B cell (primary cell): ENCODE measurements around the gene TMEM109. TPM values are rescaled to one million over a fixed set of nuclear protein-coding genes. Genes with fewer than 3 reads are reported as not detected.

ENCODE experiments used
- ATAC-seq: fragments of 200-7000 bp; cut with Tn5 transposase; one replicate; pipeline ENCODE4 v1.10.0; 2021; ENCODE audit warnings: low read depth, mild to moderate bottlenecking, moderate number of reproducible peaks, moderate library complexity
- CTCF ChIA-PET: fragments of 350-600 bp; sonication (Branson Sonifier 250); formaldehyde crosslinking; loops from one replicate; lab custom pipeline; 2021; ENCODE audit warnings: antibody characterized with exemption, inconsistent platforms; lab: Charles Lee
- POLR2A ChIA-PET: fragments of 350-600 bp; sonication (Branson Sonifier 250); formaldehyde crosslinking; loops from one replicate; lab custom pipeline; 2021; ENCODE audit warnings: antibody characterized with exemption; lab: Charles Lee
- DNase-seq: peaks from one replicate; pipeline ENCODE4 v3.0.0; 2013
- H2AFZ ChIP-seq: 2 replicates; pipeline ENCODE4 v1.6.1; 2012; ENCODE audit warnings: mild to moderate bottlenecking, low read depth, low read length; ENCODE audit not compliant: insufficient read depth, poor library complexity, severe bottlenecking
- H3K27ac ChIP-seq, 2 donors: 1 replicate in 1 of 2; 2 replicates in 1 of 2; pipeline ENCODE4 v1.5.1; 2012 to 2013; ENCODE audit warnings: low read length in 2 of 2, mild to moderate bottlenecking in 2 of 2, moderate library complexity in 1 of 2
- H3K27me3 ChIP-seq, 4 experiments: fragments of 200-600 bp in 1 of 4; sonication (generic) in 1 of 4; replicated peaks in 1 of 4; 1 replicate in 2 of 4; 2 replicates in 2 of 4; pipeline versions ENCODE4 v1.6.1 to v1.7.0; 2013 to 2016; ENCODE audit warnings: low read length in 3 of 4, mild to moderate bottlenecking in 2 of 4, mixed read lengths in 1 of 4, moderate library complexity in 1 of 4; ENCODE audit not compliant: insufficient read depth in 4 of 4, control insufficient read depth in 3 of 4; ENCODE audit errors: control extremely low read depth in 1 of 4
- H3K36me3 ChIP-seq, 2 experiments: replicated peaks in 1 of 2; 1 replicate in 1 of 2; 2 replicates in 1 of 2; pipeline versions ENCODE4 v1.6.1 to v1.7.1; 2013; ENCODE audit warnings: low read length in 1 of 2; ENCODE audit not compliant: insufficient read depth in 2 of 2, control insufficient read depth in 1 of 2; ENCODE audit errors: control extremely low read depth in 1 of 2, extremely low read depth in 1 of 2
- H3K4me1 ChIP-seq, 2 donors: fragments of 200-600 bp in 1 of 2; sonication (generic) in 1 of 2; 1 replicate in 1 of 2; 2 replicates in 1 of 2; pipeline versions ENCODE4 v1.5.1 to v1.6.1; 2013 to 2017; ENCODE audit warnings: low read length in 2 of 2; ENCODE audit not compliant: control insufficient read depth in 2 of 2, insufficient read depth in 2 of 2
- H3K4me2 ChIP-seq: replicated peaks from 2 replicates; pipeline ENCODE3; 2012; ENCODE audit warnings: mild to moderate bottlenecking, low read depth, low read length; ENCODE audit not compliant: poor library complexity, severe bottlenecking
- H3K4me3 ChIP-seq, 5 experiments: fragments of 200-600 bp in 1 of 5; sonication (generic) in 1 of 5; 1 replicate in 3 of 5; 2 replicates in 2 of 5; pipeline versions ENCODE4 v1.5.1 to v1.7.0; 2011 to 2016; ENCODE audit warnings: low read length in 4 of 5, mild to moderate bottlenecking in 4 of 5, low read depth in 2 of 5, control low read depth in 1 of 5, moderate library complexity in 1 of 5; ENCODE audit not compliant: insufficient read depth in 1 of 5; ENCODE audit errors: control extremely low read depth in 1 of 5, extremely low read depth in 1 of 5
- H3K79me2 ChIP-seq: fragments of 200-600 bp; sonication (generic); one replicate; pipeline ENCODE4 v1.6.0; 2016; ENCODE audit warnings: low read length; ENCODE audit not compliant: control insufficient read depth, insufficient read depth
- H3K9ac ChIP-seq: fragments of 200-600 bp; sonication (generic); 2 replicates; pipeline ENCODE4 v1.6.1; 2017; ENCODE audit warnings: mild to moderate bottlenecking, low read length, moderate library complexity
- H3K9me3 ChIP-seq, 3 donors: one replicate each; pipeline versions ENCODE4 v1.6.1 to v1.7.1; 2013; ENCODE audit warnings: low read length in 2 of 3; ENCODE audit not compliant: control insufficient read depth in 2 of 3, insufficient read depth in 1 of 3; ENCODE audit errors: control extremely low read depth in 1 of 3
- H4K20me1 ChIP-seq: 2 replicates; pipeline ENCODE4 v1.6.0; 2012; ENCODE audit warnings: mild to moderate bottlenecking, low read length; ENCODE audit not compliant: insufficient read depth, control insufficient read depth, poor library complexity, severe bottlenecking
- H3K27ac Mint-ChIP-seq: one replicate; pipeline ENCODE4 v1.8.0; 2021; ENCODE audit warnings: mixed read lengths
- H3K27me3 Mint-ChIP-seq: one replicate; pipeline ENCODE4 v1.8.0; 2021; ENCODE audit warnings: mixed read lengths
- H3K4me1 Mint-ChIP-seq: one replicate; pipeline ENCODE4 v1.8.0; 2021; ENCODE audit warnings: mixed read lengths
- H3K4me3 Mint-ChIP-seq: one replicate; pipeline ENCODE4 v1.8.0; 2021; ENCODE audit warnings: mixed read lengths
- H3K9me3 Mint-ChIP-seq: one replicate; pipeline ENCODE4 v1.8.0; 2022; ENCODE audit warnings: mixed read lengths; ENCODE audit not compliant: insufficient read depth
- CTCF ChIP-seq: fragments of 200-600 bp; IDR thresholded peaks from one replicate; pipeline ENCODE4 v1.8.0; 2022; ENCODE audit warnings: antibody characterized with exemption, mild to moderate bottlenecking
- EZH2 ChIP-seq: IDR thresholded peaks from 2 replicates; pipeline ENCODE4 v1.6.1; 2012; ENCODE audit warnings: borderline replicate concordance, low read depth, mild to moderate bottlenecking, moderate library complexity, low read length; ENCODE audit not compliant: insufficient read depth, poor library complexity, severe bottlenecking
- WGBS: methylation state at CpG from one replicate; pipeline ENCODE4 v1.1.5; 2013; ENCODE audit warnings: missing lambda C conversion rate; ENCODE audit not compliant: insufficient coverage; 5-methylcytosine and 5-hydroxymethylcytosine counted together
- intact Hi-C: fragments of 100-400 bp; cut with micrococcal nuclease; formaldehyde crosslinking; loops from one replicate; pipeline ENCODE4 v1.10.0; 2022
- polyA plus RNA-seq: library from polyadenylated mRNA; depleted of rRNA; stranded (reverse); fragments of >200 nt; gene quantifications from 2 replicates; pipeline ENCODE4 v1.2.3, GENCODE V29; 2012
- total RNA-seq, 2 donors: library from RNA; stranded (reverse); fragments of 120-200 nt in 1 of 2; gene quantifications; 1 replicate in 1 of 2; 2 replicates in 1 of 2; pipeline versions ENCODE4 v1.2.3 to v1.2.4, GENCODE V29; 2013 to 2022

Gene TMEM109
- total and polyA plus RNA-seq, 2 donors (not counting 1 experiment from before 2014, with no cell fraction given): 32.0 to 99.4 TPM

DNA sequence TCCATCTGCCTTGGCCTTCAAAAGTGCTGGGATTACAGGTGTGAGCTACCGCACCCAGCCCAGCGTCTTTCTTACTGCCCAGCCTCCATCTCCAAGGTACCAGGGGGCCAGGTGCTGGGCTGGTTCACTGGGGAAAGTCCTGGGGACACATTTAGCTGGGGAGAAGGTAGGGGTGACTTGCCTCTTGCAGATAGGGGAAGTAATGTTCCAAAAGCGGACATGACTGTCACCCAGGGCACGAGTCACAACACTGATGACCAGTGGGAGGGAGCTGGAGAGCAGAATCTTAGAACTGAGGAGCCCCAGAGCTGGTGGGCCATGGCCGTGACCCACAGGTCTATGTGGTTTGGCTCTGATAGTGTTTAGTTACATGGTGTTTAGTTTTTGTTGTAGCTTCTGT is 40.5 kb downstream of the TMEM109 start:
- TF ChIP-seq CTCF: no peak
- no peak for TF ChIP-seq EZH2
- H4K20me1 ChIP-seq: peaks cover 11% of the 10 kb centered on the region
- ChIA-PET POLR2A (interaction anchor here (0.5 to 2.4 kb wide), 2 partner anchors 15 to 1286 kb away, joined by 3 to 13 read pairs; no protein-coding TSS in a partner anchor), CTCF (interaction anchor here (0.7 to 2.1 kb wide), 7 partner anchors 9 to 203 kb away, joined by 3 to 10 read pairs (median 4); no protein-coding TSS in a partner anchor)
- no peaks in the 10 kb centered on the region for H3K36me3 ChIP-seq
- peak; percentile 76 for DNase-seq
- no peaks in the 10 kb centered on the region for H3K9me3 ChIP-seq
- Mint-ChIP-seq H3K27ac (peak overlapping the region; percentile 62), H3K9me3 (no peaks in the 10 kb centered on the region), H3K4me3 (peak overlapping the region; percentile 21), H3K4me1 (peaks cover 39% of the 10 kb centered on the region), H3K27me3 (no peaks in the 10 kb centered on the region)
- H2AFZ ChIP-seq: peak overlapping the region; percentile 9
- peaks cover 34% of the 10 kb centered on the region for H3K79me2 ChIP-seq
- no peak overlapping the region for H3K4me3 ChIP-seq
- intact Hi-C loops: loop anchor here (5.0 kb wide), 1 partner anchor 112 kb away; the partner anchor contains the start of gene CCDC86
- H3K4me1 ChIP-seq: peaks cover 37 to 51% of the 10 kb centered on the region in 2 donors
- ATAC-seq: peak; percentile 6
- peak overlapping the region; percentile 54 to 98 for H3K27ac ChIP-seq
- WGBS: 14% methylated on average over 2 of the region's 5 CpGs
- H3K4me2 ChIP-seq: peak overlapping the region; percentile 29
- H3K9ac ChIP-seq: no peak overlapping the region
- H3K27me3 ChIP-seq: no peaks in the 10 kb centered on the region

DNA sequence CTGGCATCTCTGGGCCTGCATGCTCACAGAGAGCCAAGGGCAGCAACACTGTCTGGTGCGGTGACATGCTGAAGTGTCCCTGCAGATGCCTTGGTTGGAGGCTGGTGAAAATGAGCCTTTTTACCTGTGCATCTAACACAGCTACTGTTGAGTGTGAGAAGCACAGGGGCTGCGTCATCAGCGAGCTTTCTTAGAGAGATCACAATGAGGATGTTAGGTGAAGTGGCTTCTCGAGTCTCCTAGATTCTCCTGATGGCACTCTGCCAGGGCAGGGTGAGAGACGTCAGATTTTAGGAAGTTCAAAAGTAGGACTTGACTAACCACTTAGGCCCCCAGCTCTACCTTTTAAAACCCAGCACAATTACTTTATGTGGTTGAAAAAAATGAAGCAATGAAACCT is 41.6 kb downstream of the TMEM109 start:
- no peak overlapping the region for H2AFZ ChIP-seq
- H3K4me3 ChIP-seq: no peak overlapping the region
- no peaks in the 10 kb centered on the region for H4K20me1 ChIP-seq
- peak overlapping the region; percentile 32 for H3K27ac Mint-ChIP-seq
- H3K9ac ChIP-seq: no peak overlapping the region
- no peaks in the 10 kb centered on the region for H3K36me3 ChIP-seq
- H3K27me3 Mint-ChIP-seq: no peaks in the 10 kb centered on the region
- no peak for TF ChIP-seq EZH2
- TF ChIP-seq CTCF: no peak
- ChIA-PET POLR2A (no interaction called here), CTCF (interaction anchor here (0.7 to 1.6 kb wide), 2 partner anchors 125 to 174 kb away, joined by 3 to 5 read pairs; no protein-coding TSS in a partner anchor)
- H3K4me1 Mint-ChIP-seq: peaks cover 29% of the 10 kb centered on the region
- ATAC-seq (no peak), DNase-seq (peak; percentile 23)
- no peak overlapping the region for H3K27ac ChIP-seq
- H3K4me1 ChIP-seq: peaks cover 26 to 39% of the 10 kb centered on the region in 2 donors
- H3K4me3 Mint-ChIP-seq: no peak overlapping the region
- H3K79me2 ChIP-seq: peaks cover 23% of the 10 kb centered on the region
- no peak overlapping the region for H3K4me2 ChIP-seq
- no peaks in the 10 kb centered on the region for H3K9me3 ChIP-seq
- H3K27me3 ChIP-seq: no peaks in the 10 kb centered on the region
- intact Hi-C loops: no loop called here
- no peaks in the 10 kb centered on the region for H3K9me3 Mint-ChIP-seq
- 55% methylated on average over 4 of the region's 5 CpGs for WGBS
